ENCODE measurements around the gene KDM4F.

DNA sequence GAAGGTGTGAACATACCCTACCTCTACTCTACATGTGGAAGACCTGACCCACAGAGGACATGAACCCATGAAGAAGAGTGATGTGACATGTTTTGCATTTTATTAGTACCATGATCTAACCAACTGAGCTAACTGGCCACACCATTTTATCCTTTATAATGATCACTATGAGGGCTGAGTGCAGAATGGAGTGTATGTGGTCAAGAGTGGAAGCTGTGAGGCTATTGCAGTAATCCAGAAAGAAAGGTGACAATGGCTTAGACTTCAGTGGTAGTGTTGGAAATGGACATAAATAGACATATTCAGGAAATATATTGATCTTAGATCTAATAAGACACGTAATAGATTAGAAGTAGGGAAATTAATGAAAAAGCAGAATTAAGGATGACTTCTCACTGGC, 21.2 kb downstream of the KDM4F start:
- TF ChIP-seq, protein P1, sequence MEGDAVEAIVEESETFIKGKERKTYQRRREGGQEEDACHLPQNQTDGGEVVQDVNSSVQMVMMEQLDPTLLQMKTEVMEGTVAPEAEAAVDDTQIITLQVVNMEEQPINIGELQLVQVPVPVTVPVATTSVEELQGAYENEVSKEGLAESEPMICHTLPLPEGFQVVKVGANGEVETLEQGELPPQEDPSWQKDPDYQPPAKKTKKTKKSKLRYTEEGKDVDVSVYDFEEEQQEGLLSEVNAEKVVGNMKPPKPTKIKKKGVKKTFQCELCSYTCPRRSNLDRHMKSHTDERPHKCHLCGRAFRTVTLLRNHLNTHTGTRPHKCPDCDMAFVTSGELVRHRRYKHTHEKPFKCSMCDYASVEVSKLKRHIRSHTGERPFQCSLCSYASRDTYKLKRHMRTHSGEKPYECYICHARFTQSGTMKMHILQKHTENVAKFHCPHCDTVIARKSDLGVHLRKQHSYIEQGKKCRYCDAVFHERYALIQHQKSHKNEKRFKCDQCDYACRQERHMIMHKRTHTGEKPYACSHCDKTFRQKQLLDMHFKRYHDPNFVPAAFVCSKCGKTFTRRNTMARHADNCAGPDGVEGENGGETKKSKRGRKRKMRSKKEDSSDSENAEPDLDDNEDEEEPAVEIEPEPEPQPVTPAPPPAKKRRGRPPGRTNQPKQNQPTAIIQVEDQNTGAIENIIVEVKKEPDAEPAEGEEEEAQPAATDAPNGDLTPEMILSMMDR (IDR thresholded peaks at IDR 0.05), result no peak
- no peak for TF ChIP-seq POLR2A (IDR thresholded peaks at IDR 0.05)
- no peak for TF ChIP-seq EP300 (IDR thresholded peaks at IDR 0.05)
